Activated CD8-positive, alpha-beta T cell treated with anti-CD3 and anti-CD28 coated beads for 36 hours (primary cell): Measurements from ENCODE around the gene GRIA3. TPM values are rescaled to one million over a fixed set of nuclear protein-coding genes. Genes with fewer than 3 reads are reported as not detected.

ENCODE experiments used
- ATAC-seq: fragments of 200-7000 bp; cut with Tn5 transposase; one replicate; pipeline ENCODE4 v1.10.0; 2021; ENCODE audit warnings: mild to moderate bottlenecking, moderate library complexity
- CTCF ChIA-PET: fragments of 350-600 bp; sonication (Branson Sonifier 250); formaldehyde crosslinking; loops from one replicate; lab custom pipeline; 2021; ENCODE audit warnings: antibody characterized with exemption; lab: Charles Lee
- POLR2A ChIA-PET: fragments of 350-600 bp; sonication (Branson Sonifier 250); formaldehyde crosslinking; loops from one replicate; lab custom pipeline; 2021; ENCODE audit warnings: antibody characterized with exemption; lab: Charles Lee
- DNase-seq: peaks from one replicate; pipeline ENCODE4 v3.0.0-alpha.2; 2020
- H3K27ac Mint-ChIP-seq: one replicate; pipeline ENCODE4 v1.8.0; 2021; ENCODE audit warnings: mild to moderate bottlenecking, mixed read lengths
- H3K27me3 Mint-ChIP-seq: one replicate; pipeline ENCODE4 v1.8.0; 2021; ENCODE audit warnings: mixed read lengths
- H3K36me3 Mint-ChIP-seq: one replicate; pipeline ENCODE4 v1.8.0; 2021; ENCODE audit warnings: low read depth, mixed read lengths
- H3K4me1 Mint-ChIP-seq: one replicate; pipeline ENCODE4 v1.8.0; 2021; ENCODE audit warnings: low read depth, mixed read lengths
- H3K4me3 Mint-ChIP-seq: one replicate; pipeline ENCODE4 v1.8.0; 2021; ENCODE audit warnings: mild to moderate bottlenecking, moderate library complexity, mixed read lengths
- H3K9me3 Mint-ChIP-seq: one replicate; pipeline ENCODE4 v1.8.0; 2021; ENCODE audit warnings: mixed read lengths
- intact Hi-C: fragments of 100-400 bp; cut with micrococcal nuclease; formaldehyde crosslinking; loops from one replicate; pipeline ENCODE4 v1.10.0; 2022
- total RNA-seq, 2 experiments: library from RNA; stranded (reverse); gene quantifications; one replicate each; pipeline ENCODE4 v1.2.3, GENCODE V29; 2021
- TF ChIP-seq, protein P1 (sequence below): fragments of 200-600 bp; IDR thresholded peaks from one replicate; pipeline ENCODE4 v1.8.0; 2022; ENCODE audit warnings: antibody characterized with exemption, mild to moderate bottlenecking

GRIA3 gene
- total RNA-seq, 2 experiments from 2014 or later: not detected

DNA sequence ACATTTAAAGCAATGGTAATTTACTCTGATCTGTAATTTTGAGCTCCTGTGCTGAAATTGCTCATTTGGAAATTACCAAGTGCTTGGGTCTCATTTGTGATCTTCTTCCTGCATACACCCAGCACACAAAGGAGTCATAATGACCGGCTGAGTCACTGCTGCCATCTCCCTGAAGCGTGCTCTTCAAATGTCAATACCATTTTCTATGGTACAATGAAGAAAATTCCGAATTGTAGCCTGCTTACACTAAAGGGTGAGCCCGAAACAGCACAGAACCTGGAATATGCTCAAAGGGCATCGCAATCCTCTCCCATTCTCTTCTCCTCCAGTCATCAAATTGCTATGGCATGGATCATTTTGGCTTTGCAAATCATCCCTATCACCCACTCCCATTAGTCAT is 140.5 kb downstream of the GRIA3 start:
- no peaks in the 10 kb centered on the region for H3K9me3 Mint-ChIP-seq
- TF ChIP-seq, protein P1, sequence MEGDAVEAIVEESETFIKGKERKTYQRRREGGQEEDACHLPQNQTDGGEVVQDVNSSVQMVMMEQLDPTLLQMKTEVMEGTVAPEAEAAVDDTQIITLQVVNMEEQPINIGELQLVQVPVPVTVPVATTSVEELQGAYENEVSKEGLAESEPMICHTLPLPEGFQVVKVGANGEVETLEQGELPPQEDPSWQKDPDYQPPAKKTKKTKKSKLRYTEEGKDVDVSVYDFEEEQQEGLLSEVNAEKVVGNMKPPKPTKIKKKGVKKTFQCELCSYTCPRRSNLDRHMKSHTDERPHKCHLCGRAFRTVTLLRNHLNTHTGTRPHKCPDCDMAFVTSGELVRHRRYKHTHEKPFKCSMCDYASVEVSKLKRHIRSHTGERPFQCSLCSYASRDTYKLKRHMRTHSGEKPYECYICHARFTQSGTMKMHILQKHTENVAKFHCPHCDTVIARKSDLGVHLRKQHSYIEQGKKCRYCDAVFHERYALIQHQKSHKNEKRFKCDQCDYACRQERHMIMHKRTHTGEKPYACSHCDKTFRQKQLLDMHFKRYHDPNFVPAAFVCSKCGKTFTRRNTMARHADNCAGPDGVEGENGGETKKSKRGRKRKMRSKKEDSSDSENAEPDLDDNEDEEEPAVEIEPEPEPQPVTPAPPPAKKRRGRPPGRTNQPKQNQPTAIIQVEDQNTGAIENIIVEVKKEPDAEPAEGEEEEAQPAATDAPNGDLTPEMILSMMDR: no peak
- H3K4me1 Mint-ChIP-seq: no peaks in the 10 kb centered on the region
- intact Hi-C loops: no loop called here
- H3K4me3 Mint-ChIP-seq: no peak overlapping the region
- DNase-seq (no peak), ATAC-seq (no peak)
- H3K36me3 Mint-ChIP-seq: no peaks in the 10 kb centered on the region
- H3K27me3 Mint-ChIP-seq: no peaks in the 10 kb centered on the region
- ChIA-PET CTCF (no interaction called here), POLR2A (no interaction called here)
- no peak overlapping the region for H3K27ac Mint-ChIP-seq

DNA sequence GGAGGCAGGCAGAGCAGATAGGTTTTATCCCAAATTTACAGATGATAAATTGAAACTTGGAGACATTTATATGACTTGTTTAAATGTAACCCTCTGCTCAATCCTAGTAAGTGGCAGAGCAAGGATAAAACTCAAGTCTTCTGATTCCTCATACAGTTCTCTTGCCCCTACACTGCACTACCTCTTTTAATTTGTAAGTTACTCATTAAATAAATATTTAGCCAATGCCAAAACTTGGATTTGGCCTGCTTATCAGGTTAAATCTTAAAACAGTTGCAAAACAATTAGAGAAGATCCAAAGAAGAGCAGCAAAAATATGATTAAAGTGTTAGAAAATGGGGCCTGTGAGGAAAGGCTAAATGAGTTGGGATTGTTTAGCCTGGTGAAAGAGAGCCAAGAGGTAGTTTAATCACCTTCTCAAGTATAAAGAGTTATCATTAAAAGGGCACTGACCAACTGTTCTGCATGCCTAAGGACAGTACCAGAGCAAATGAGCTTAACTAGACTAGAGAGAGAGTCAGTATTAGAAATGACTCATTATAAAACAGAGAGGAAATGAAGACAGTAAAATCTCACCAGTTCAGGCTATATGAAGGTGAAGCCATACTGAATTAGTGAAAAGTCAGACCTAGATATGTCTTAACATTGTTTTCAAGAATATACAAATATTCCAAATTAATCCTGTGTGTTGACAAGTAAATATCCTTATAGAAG is 146.3 kb downstream of the GRIA3 start:
- Mint-ChIP-seq H3K27me3 (no peaks in the 10 kb centered on the region), H3K9me3 (no peaks in the 10 kb centered on the region), H3K4me1 (no peaks in the 10 kb centered on the region), H3K4me3 (no peak overlapping the region), H3K27ac (no peak overlapping the region), H3K36me3 (no peaks in the 10 kb centered on the region)
- no peak for DNase-seq
- TF ChIP-seq, protein P1: no peak
- no peak for ATAC-seq
- intact Hi-C loops: no loop called here
- ChIA-PET CTCF (no interaction called here), POLR2A (no interaction called here)

DNA sequence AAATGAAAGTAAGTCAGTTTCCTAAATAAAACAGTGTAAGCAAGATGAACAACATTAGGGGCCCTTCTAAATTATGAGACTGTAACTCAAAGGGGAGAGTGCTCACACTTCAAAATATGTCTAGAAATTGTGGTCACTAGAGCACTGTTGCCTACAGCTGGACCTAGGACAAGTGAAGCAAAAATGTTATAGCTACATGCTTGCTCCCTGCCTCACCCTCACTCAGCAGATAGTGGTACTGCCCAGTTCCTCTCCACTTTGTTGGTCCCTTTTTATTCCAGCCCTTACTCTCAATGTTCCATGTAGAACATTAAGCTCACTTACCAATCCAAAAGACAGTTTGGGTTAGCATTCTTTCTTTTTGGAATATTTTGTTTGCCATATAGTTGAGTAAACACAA is 147.3 kb downstream of the GRIA3 start:
- ChIA-PET CTCF (no interaction called here), POLR2A (no interaction called here)
- no peak overlapping the region for H3K27ac Mint-ChIP-seq
- intact Hi-C loops: no loop called here
- TF ChIP-seq, protein P1: no peak
- no peaks in the 10 kb centered on the region for H3K9me3 Mint-ChIP-seq
- H3K4me1 Mint-ChIP-seq: no peaks in the 10 kb centered on the region
- H3K36me3 Mint-ChIP-seq: no peaks in the 10 kb centered on the region
- no peaks in the 10 kb centered on the region for H3K27me3 Mint-ChIP-seq
- no peak overlapping the region for H3K4me3 Mint-ChIP-seq
- DNase-seq (no peak), ATAC-seq (no peak)

DNA sequence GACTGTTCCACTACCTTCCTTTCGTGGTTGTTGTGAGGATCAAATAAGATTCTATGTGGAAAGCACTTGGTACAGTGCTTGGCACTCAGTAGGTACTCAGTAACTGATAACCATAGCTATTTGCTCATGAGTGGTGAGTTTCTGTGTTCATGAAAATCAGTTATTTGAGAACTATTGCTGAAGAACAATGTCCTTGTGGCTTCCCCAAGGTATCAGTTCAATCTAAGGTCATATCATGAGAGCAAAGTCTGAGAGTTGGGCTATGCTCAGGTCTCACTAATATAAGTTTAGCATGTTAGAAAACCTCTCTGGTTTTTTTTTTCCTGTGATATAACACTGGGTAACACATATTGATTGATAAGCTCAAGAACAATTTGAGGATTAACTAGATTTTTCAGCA is 147.8 kb downstream of the GRIA3 start:
- POLR2A ChIA-PET: no interaction called here
- Mint-ChIP-seq H3K4me1 (no peaks in the 10 kb centered on the region), H3K4me3 (no peak overlapping the region), H3K27me3 (no peaks in the 10 kb centered on the region), H3K36me3 (no peaks in the 10 kb centered on the region), H3K9me3 (no peaks in the 10 kb centered on the region), H3K27ac (no peak overlapping the region)
- intact Hi-C loops: no loop called here
- ATAC-seq (no peak), DNase-seq (no peak)
- TF ChIP-seq, protein P1: no peak
- CTCF ChIA-PET: no interaction called here

DNA sequence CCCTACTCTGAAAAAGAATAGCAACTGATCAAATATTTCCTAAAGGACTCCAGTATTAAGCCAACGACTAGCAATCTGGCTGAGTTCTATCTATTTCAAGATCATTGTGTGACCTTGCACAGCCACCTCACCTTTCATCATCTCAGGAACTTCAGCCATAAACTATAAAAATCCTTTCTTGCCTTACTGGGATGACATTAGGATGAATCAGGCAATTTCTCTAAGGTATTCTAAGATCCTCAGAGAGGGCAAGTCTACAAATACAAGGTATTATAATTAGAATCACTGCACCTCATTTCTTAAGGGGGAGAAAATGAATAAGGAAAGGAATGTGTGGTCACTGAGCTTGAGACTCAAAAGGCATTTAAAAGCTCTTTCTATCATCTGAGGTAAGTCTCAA is 152.6 kb downstream of the GRIA3 start:
- no peaks in the 10 kb centered on the region for H3K27me3 Mint-ChIP-seq
- CTCF ChIA-PET: no interaction called here
- H3K4me3 Mint-ChIP-seq: no peak overlapping the region
- H3K9me3 Mint-ChIP-seq: no peaks in the 10 kb centered on the region
- POLR2A ChIA-PET: no interaction called here
- no peak for DNase-seq
- no peak overlapping the region for H3K27ac Mint-ChIP-seq
- TF ChIP-seq, protein P1: no peak
- no peak for ATAC-seq
- intact Hi-C loops: no loop called here
- H3K4me1 Mint-ChIP-seq: no peaks in the 10 kb centered on the region
- H3K36me3 Mint-ChIP-seq: no peaks in the 10 kb centered on the region
